Caco-2 (cell line): ENCODE data around the gene CNGA3. TPM values are rescaled to one million over a fixed set of nuclear protein-coding genes. Genes with fewer than 3 reads are reported as not detected.
"Not testable (repeated sequence)": the region's sequence is repeated elsewhere in the genome, so short reads cannot be mapped to it uniquely, and the experiment has no call there.

ENCODE experiments used
- BruUV-seq: library from RNA; stranded (reverse); fragments of 400-500 nt; replicated peaks from 2 replicates; lab custom pipeline; 2021; lab: Mats Ljungman, UMichigan
- CTCF ChIA-PET: fragments of 300-600 bp; sonication (Branson Sonifier 250); formaldehyde crosslinking; loops from one replicate; lab custom pipeline; 2022; ENCODE audit warnings: antibody characterized with exemption; lab: Charles Lee
- POLR2A ChIA-PET: fragments of 300-600 bp; sonication (Branson Sonifier 250); formaldehyde crosslinking; loops from one replicate; lab custom pipeline; 2022; ENCODE audit warnings: antibody characterized with exemption; lab: Charles Lee
- DNase-seq, 2 experiments: peaks; one replicate each; pipeline versions ENCODE4 v3.0.0 to v3.0.0-alpha.2; 2020 to 2022
- H3K27me3 ChIP-seq: replicated peaks from 2 replicates; pipeline ENCODE4 v1.6.0; 2011; ENCODE audit warnings: low read length; ENCODE audit not compliant: control insufficient read depth, insufficient read depth
- H3K36me3 ChIP-seq: 2 replicates; pipeline ENCODE4 v1.5.1; 2011; ENCODE audit warnings: low read length; ENCODE audit not compliant: control insufficient read depth, insufficient read depth
- H3K4me1 ChIP-seq: fragments of 250-450 bp; sonication (Bioruptor Pico); 2 replicates; pipeline ENCODE4 v1.5.1; 2020; ENCODE audit warnings: mild to moderate bottlenecking
- H3K4me3 ChIP-seq: 2 replicates; pipeline ENCODE4 v1.5.1; 2011; ENCODE audit warnings: low read depth, mild to moderate bottlenecking, control low read depth, low read length
- H3K9me3 ChIP-seq: fragments of 250-450 bp; sonication (Bioruptor Pico); 2 replicates; pipeline ENCODE4 v1.5.1; 2020; ENCODE audit warnings: mild to moderate bottlenecking, moderate library complexity
- H3K27ac Mint-ChIP-seq: one replicate; pipeline ENCODE4 v1.8.0; 2022; ENCODE audit warnings: mixed read lengths; ENCODE audit not compliant: unreplicated experiment
- H3K27me3 Mint-ChIP-seq: one replicate; pipeline ENCODE4 v1.8.0; 2022; ENCODE audit warnings: mixed read lengths; ENCODE audit not compliant: insufficient read depth, unreplicated experiment
- H3K36me3 Mint-ChIP-seq: one replicate; pipeline ENCODE4 v1.8.0; 2022; ENCODE audit warnings: mild to moderate bottlenecking, mixed read lengths; ENCODE audit not compliant: insufficient read depth, unreplicated experiment
- H3K4me1 Mint-ChIP-seq: one replicate; pipeline ENCODE4 v1.8.0; 2022; ENCODE audit warnings: low read depth, mixed read lengths; ENCODE audit not compliant: unreplicated experiment
- H3K4me3 Mint-ChIP-seq: one replicate; pipeline ENCODE4 v1.8.0; 2022; ENCODE audit warnings: mild to moderate bottlenecking, moderate library complexity, mixed read lengths; ENCODE audit not compliant: unreplicated experiment
- H3K9me3 Mint-ChIP-seq: one replicate; pipeline ENCODE4 v1.8.0; 2022; ENCODE audit warnings: mixed read lengths; ENCODE audit not compliant: unreplicated experiment
- CTCF ChIP-seq, 2 experiments: fragments of 200-600 bp in 1 of 2; IDR thresholded peaks; 1 replicate in 1 of 2; 2 replicates in 1 of 2; pipeline versions ENCODE4 v1.5.1 to v1.8.0; 2011 to 2022; ENCODE audit warnings: antibody characterized with exemption in 1 of 2, control low read depth in 1 of 2, inconsistent platforms in 1 of 2, low read depth in 1 of 2, low read length in 1 of 2, mild to moderate bottlenecking in 1 of 2, moderate library complexity in 1 of 2; ENCODE audit not compliant: insufficient read depth in 1 of 2, severe bottlenecking in 1 of 2, unreplicated experiment in 1 of 2
- intact Hi-C: fragments of 100-400 bp; cut with micrococcal nuclease; formaldehyde crosslinking; loops from one replicate; pipeline ENCODE4 v1.10.0; 2022; ENCODE audit not compliant: unreplicated experiment
- total RNA-seq: library from RNA; stranded (reverse); gene quantifications from 2 replicates; pipeline ENCODE4 v1.2.3, GENCODE V29; 2022

CNGA3 gene
- total RNA-seq, 1 experiment from 2014 or later = not detected

- DNase-seq = no peak
- H3K27ac Mint-ChIP-seq = no peak overlapping the region
- peaks cover 17% of the 10 kb centered on the region for H3K9me3 ChIP-seq
- CTCF ChIA-PET = no interaction called here
- peaks cover 2% of the 10 kb centered on the region for H3K27me3 Mint-ChIP-seq
- H3K36me3 Mint-ChIP-seq = no peaks in the 10 kb centered on the region
- H3K27me3 ChIP-seq = no peaks in the 10 kb centered on the region
- H3K36me3 ChIP-seq = no peaks in the 10 kb centered on the region
- POLR2A ChIA-PET = no interaction called here
- H3K4me3 ChIP-seq = no peak overlapping the region
- TF ChIP-seq CTCF (IDR thresholded peaks at IDR 0.05; ENCODE audit: insufficient read depth in 1 of 2, low read depth in 1 of 2, low read length in 1 of 2, severe bottlenecking in 1 of 2, unreplicated experiment in 1 of 2) = no peak
- no peaks in the 10 kb centered on the region for H3K4me1 ChIP-seq
- BruUV-seq = no TSS peak
- H3K9me3 Mint-ChIP-seq = peaks cover 35% of the 10 kb centered on the region
- H3K4me3 Mint-ChIP-seq = no peak overlapping the region
- no peaks in the 10 kb centered on the region for H3K4me1 Mint-ChIP-seq
- intact Hi-C loops = no loop called here
Measured at GRCh38 chr2:98317214-98317613, 29.0 kb upstream of the CNGA3 start.

DNA sequence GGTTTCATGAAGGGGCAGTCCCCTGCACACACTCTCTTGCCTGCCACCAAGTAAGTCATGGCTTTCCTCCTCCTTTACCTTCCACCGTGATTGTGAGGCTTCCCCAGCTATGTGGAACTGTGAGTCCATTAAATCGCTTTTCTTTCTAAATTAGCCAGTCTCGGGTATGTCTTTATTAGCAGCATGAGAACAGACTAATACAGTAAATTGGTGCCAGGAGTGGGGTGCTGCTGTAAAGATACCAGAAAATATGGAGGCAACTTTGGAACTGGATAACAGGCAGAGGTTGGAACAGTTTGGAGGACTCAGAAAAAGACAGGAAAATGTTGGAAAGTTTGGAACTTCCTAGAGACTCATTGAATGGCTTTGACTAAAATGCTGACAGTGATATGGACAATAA, 26.1 kb upstream of the CNGA3 start:
- H3K36me3 ChIP-seq, H3K27me3 ChIP-seq, H3K36me3 Mint-ChIP-seq, H3K4me3 Mint-ChIP-seq, H3K27ac Mint-ChIP-seq, CTCF ChIA-PET, BruUV-seq, H3K4me3 ChIP-seq, intact Hi-C loops, H3K4me1 Mint-ChIP-seq, H3K4me1 ChIP-seq, POLR2A ChIA-PET, DNase-seq, H3K27me3 Mint-ChIP-seq: not testable (repeated sequence)
- peaks cover 54% of the 10 kb centered on the region for H3K9me3 Mint-ChIP-seq
- H3K9me3 ChIP-seq = peaks cover 20% of the 10 kb centered on the region

- Mint-ChIP-seq H3K36me3 (no peaks in the 10 kb centered on the region), H3K4me1 (no peaks in the 10 kb centered on the region), H3K27me3 (peaks cover 4% of the 10 kb centered on the region), H3K9me3 (peaks cover 41% of the 10 kb centered on the region), H3K27ac (no peak overlapping the region), H3K4me3 (no peak overlapping the region)
- CTCF ChIA-PET = no interaction called here
- no peak for TF ChIP-seq CTCF (IDR thresholded peaks at IDR 0.05; ENCODE audit: insufficient read depth in 1 of 2, low read depth in 1 of 2, low read length in 1 of 2, severe bottlenecking in 1 of 2, unreplicated experiment in 1 of 2)
- H3K27me3 ChIP-seq = no peaks in the 10 kb centered on the region
- intact Hi-C loops = no loop called here
- DNase-seq = no peak
- H3K4me1 ChIP-seq = no peaks in the 10 kb centered on the region
- POLR2A ChIA-PET = interaction anchor here (0.7 kb wide), 1 partner anchor 63 kb away, joined by 4 read pairs; no protein-coding TSS in a partner anchor
- H3K9me3 ChIP-seq = peaks cover 20% of the 10 kb centered on the region
- no peak overlapping the region for H3K4me3 ChIP-seq
- H3K36me3 ChIP-seq = no peaks in the 10 kb centered on the region
- BruUV-seq = no TSS peak
Measured at GRCh38 chr2:98324181-98324580, 22.1 kb upstream of the CNGA3 start.

GRCh38 chr2:98327776-98328175, 18.5 kb upstream of the CNGA3 start:
- Mint-ChIP-seq H3K9me3 (peaks cover 15% of the 10 kb centered on the region), H3K4me3 (no peak overlapping the region), H3K4me1 (no peaks in the 10 kb centered on the region), H3K27ac (no peak overlapping the region), H3K36me3 (no peaks in the 10 kb centered on the region), H3K27me3 (peaks cover 7% of the 10 kb centered on the region)
- no peak for TF ChIP-seq CTCF (IDR thresholded peaks at IDR 0.05; ENCODE audit: insufficient read depth in 1 of 2, low read depth in 1 of 2, low read length in 1 of 2, severe bottlenecking in 1 of 2, unreplicated experiment in 1 of 2)
- CTCF ChIA-PET = no interaction called here
- Histone ChIP-seq H3K4me1 (no peaks in the 10 kb centered on the region), H3K27me3 (no peaks in the 10 kb centered on the region), H3K4me3 (no peak overlapping the region), H3K9me3 (peaks cover 2% of the 10 kb centered on the region; the same call in 1 of the 2 replicates), H3K36me3 (no peaks in the 10 kb centered on the region)
- POLR2A ChIA-PET = no interaction called here
- no peak for DNase-seq
- intact Hi-C loops = no loop called here
- BruUV-seq = no TSS peak
